Measurements from ENCODE around the gene SPSB2.

Gene SPSB2

DNA sequence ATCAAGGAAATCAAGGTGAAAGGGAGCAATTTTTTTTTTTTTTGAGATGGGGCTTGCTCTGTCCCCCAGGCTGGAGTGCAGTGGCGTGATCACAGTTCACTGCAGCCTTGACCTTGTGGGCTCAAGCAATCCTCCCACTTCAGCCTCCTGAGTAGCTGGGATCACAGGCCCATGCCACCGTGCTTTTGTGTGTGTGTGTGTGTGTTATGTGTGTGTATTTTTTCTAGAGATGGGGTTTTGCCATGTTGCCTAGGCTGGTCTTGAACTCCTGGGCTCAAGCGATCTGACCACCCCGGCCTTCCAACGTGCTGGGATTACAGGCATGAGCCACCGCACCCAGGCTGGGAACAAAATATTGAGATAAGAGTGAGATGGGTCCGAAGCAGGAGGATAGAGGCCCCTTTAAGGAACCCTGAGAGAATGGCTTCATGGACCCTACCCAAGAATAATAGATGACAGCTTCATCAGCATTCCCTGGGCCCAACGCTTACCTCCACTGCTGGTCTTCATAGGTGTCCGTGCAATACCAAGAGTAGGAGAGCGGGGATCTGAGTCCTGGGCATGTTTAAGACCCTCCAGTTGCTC, 23.0 kb downstream of the SPSB2 start:
- ATAC-seq = no peak

- ATAC-seq = no peak
Measured at GRCh38 chr12:6849427-6849826, 23.7 kb downstream of the SPSB2 start.

- ATAC-seq = no peak
Measured at GRCh38 chr12:6847676-6848075, 25.4 kb downstream of the SPSB2 start.

DNA sequence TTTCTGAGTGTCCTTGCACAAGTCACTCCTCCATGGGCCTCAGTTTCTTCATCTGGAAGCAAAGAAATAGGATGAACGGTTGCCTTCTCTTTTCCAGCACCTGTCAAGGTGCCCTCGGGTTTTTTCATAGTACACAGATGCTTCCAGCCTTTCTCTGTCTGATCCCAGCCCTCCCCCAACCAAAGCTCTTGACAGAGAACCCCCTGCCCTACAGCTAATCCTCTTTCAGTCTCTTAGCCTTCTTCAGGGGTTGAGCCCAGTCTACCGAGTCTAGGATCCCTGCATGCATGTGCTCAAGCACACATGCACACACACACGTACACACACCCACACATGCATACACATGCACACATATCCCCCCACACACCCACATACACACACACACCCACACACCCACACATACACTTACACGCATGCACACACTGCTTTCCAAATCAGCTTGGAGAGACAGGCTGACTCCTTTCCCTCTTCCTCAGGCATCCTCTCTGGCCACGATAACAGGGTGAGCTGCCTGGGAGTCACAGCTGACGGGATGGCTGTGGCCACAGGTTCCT, 26.7 kb downstream of the SPSB2 start:
- ATAC-seq = no peak

DNA sequence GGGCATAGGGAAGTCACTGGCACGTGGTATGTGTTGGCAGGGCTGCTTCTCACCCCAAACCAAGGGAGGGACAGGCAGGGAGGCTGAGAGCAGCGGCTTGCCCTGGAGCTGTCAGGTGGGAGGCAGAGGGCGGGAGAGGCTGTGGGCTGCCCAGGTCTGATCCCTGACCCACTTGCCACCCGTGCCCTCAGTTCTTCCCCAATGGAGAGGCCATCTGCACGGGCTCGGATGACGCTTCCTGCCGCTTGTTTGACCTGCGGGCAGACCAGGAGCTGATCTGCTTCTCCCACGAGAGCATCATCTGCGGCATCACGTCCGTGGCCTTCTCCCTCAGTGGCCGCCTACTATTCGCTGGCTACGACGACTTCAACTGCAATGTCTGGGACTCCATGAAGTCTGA, 27.7 kb downstream of the SPSB2 start:
- ATAC-seq = no peak

DNA sequence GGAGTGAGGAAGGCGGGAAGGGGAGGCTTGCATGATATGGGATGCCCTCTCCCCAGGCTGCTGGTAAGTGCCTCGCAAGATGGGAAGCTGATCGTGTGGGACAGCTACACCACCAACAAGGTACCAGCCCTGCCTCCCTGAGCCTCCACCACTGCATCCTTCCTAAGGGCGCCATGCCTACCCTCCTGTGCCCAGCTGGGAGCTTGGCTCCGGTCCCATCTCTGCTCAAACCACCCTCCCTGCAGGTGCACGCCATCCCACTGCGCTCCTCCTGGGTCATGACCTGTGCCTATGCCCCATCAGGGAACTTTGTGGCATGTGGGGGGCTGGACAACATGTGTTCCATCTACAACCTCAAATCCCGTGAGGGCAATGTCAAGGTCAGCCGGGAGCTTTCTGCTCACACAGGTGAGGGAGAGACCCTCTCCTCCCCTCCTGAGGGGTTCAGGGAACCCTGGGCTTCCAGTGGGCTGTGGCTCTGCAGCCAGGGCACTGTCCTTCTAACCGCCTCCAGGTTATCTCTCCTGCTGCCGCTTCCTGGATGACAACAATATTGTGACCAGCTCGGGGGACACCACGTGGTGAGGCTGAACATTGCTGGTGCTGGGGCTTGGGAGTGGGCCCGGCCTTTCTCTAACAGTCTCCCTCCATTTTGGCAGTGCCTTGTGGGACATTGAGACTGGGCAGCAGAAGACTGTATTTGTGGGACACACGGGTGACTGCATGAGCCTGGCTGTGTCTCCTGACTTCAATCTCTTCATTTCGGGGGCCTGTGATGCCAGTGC, 29.8 kb downstream of the SPSB2 start:
- ATAC-seq = no peak

DNA sequence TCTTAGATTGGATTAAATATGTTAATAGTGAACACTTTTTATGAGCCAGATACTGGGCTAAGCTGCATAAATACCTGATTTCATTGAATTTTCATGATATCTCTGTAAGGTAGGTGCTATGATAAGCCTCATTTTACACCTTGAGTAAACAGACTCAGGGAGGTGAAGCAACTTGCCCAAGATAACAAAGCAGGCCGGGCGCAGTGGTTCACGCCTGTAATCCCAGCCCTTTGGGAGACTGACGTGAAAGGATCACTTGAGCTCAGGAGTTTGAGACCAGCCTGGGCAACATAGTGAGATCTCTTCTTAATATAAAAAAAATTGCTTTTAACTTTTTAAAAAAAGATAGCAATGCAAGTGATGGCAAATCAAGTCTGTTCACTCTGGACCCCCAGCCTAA, 31.0 kb downstream of the SPSB2 start:
- no peak for ATAC-seq

GRCh38 chr12:6840761-6841515, 32.2 kb downstream of the SPSB2 start, which contains the start of gene GNB3:
Gene GNB3 (plus strand): TSS chr12:6840925. CDS start chr12:6841288, 363 bp downstream.
- no peak for ATAC-seq

DNA sequence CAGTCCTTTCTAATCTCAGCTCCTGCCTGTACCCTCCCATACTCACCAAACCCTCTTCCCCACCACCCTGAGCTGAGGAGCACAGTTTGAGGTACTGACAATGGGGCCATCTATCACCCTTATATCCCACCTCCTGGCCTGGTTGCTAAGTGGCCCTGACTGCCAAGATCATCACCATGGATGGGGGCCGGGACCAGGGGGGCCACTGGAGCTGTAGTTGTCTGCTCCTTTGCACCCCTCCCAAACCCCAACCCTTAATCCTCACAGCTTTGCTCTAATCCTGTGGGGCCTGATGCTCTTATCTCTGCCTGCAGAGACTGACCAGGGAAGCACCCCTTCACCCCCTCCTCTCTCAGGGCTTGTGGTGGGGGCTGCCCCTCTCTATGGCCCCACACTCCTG, 32.8 kb downstream of the SPSB2 start:
- ATAC-seq = no peak

- ATAC-seq = no peak
Measured at GRCh38 chr12:6839482-6840201, 33.5 kb downstream of the SPSB2 start.

- ATAC-seq = no peak
Measured at GRCh38 chr12:6838854-6839253, 34.2 kb downstream of the SPSB2 start.

GRCh38 chr12:6837370-6838060, 35.6 kb downstream of the SPSB2 start:
- ATAC-seq = no peak

DNA sequence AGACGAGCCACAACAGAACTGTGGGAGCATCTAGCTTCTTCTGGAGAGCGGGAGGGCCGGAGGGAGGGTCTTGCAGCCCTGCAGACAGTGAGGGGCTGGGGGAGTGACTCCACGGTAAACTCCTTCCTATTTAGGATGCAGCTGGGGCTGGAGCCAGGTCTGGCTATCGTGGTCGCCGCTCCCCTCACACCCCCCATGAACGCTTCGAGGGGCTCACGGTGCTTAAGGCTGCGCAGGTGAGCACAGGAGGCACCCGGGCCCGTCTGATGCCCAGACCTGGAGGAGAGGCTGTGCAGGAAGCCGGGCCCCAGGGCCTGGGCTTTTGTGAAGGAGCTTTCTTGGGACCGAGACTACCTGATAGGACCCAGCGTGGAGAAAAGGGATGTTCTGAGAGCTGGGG, 36.3 kb downstream of the SPSB2 start:
- ATAC-seq = no peak

DNA sequence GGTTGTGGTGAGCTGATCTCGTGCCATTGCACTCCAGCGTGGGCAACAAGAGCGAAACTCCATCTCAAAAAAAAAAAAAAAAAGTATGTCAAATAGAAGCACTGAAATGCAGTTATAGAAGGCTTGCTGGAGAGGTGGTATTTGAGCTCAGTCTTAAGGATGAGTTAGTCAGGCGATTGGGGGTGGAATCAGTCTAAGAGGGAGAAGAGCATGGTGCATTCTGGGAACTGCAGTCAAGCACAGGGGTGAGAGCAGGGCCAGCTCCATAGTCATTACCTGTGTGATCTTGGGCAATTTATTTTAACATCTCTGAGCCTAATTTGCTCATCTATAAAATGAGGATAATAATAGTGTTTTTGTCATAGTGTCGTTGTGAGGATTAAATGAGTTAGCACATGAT, 38.2 kb downstream of the SPSB2 start:
- ATAC-seq = no peak

- ATAC-seq = no peak
Measured at GRCh38 chr12:6834254-6834653, 38.8 kb downstream of the SPSB2 start.

DNA sequence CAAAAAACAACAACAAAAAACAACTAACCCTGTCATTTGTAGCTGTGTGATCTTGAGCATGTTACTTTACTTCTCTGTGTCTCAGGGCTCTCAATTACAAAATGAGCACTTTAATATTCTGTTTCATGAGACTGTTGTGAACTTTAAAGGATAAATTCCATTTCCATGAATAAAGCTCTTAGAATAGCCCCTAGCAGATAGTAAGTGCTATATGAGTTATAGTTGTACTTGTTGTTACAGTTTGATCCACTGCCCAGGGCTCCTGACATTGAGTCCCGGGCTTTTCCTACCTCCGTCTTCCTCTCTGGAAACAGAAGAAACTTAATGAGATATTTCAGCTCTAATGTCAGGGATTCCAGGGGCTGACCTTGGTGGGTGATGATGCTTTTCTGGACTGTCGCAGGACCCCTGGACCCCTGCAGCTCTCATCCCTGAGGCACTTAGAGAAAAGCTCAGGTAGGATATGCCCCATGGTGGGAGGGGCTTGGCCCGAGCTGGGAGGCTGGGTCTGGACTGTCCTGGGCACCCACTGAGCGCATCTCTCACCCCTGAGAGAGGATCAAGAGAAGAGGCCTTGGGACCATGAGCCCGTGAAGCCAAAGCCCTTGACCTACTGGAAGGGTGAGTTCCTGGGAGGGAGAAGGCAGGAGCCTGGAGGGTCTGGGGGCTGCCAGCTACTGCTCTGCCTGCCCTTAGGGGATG, 39.8 kb downstream of the SPSB2 start:
- ATAC-seq = no peak

GRCh38 chr12:6832125-6832524, 41.0 kb downstream of the SPSB2 start:
- ATAC-seq = no peak

DNA sequence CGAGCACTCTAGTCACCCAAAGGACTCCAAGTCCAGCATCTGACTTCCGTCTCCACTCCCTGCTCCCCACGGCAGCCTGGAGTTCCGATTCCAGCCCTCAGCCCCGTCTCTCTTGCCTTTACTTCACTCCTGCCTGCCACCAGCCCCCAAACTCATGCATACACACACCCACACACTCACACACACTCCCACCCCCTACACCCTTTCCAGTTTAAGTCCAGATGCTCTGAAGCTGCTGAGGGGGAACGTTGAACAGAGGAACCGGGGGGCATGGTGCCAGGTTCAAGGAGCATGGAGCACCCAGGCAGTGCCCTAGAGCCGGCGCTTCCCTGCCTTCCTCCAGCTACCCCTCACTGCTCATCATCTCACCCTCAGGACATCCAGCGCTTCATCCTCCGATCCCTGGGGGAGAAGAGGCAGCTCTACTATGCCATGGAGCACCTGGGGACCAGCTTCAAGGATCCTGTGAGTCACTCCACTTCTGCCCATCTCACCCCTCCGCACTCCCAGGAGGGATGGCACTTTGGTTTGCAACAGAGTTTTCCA, 41.6 kb downstream of the SPSB2 start:
- no peak for ATAC-seq

DNA sequence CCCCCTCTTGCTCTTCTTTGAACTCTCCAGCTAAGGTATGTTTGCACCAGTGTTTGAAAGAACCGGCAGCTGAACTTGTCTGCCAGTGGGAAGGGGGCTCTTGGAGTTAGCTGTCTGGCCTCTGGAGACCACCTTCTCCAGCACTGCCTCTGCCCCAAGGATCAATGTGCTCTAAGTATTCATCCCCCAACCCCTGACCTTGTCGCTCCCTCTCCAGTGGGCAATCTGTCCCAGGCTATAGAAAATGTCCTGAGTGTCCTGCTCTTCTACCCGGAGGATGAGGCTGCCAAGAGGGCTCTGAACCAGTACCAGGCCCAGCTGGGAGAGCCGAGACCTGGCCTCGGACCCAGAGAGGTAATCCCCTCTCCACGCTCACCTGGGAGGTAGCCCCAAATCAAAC, 42.1 kb downstream of the SPSB2 start:
- ATAC-seq = no peak

DNA sequence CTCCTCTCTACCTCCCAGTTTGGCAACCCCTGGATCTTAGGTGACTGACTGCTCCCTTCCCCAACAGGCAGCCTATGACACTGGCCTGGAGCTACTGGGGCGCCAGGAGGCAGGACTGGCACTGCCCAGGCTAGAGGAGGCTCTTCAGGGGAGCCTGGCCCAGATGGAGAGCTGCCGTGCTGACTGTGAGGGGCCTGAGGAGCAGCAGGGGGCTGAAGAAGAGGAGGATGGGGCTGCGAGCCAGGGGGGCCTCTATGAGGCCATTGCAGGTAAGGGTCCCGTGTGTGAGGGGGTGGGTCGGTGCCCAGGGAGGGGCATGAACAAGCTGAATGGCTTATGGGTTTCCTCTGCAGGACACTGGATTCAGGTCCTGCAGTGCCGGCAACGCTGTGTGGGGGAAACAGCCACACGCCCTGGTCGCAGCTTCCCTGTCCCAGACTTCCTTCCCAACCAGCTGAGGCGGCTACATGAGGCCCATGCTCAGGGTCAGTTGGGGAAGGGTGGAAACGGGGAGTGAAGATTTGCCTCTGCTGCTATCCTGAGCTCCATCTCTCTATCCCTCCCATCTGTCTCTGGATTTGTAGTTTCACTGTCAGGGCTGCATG, 42.7 kb downstream of the SPSB2 start:
- ATAC-seq = no peak
